EL (cell line): ENCODE measurements around the gene PMFBP1.

ENCODE experiments used
- DNase-seq: peaks from one replicate; pipeline ENCODE4 v3.0.0-alpha.2; 2016

Gene PMFBP1

GRCh38 chr16:72187551-72187950, 15.6 kb upstream of the PMFBP1 start:
- DNase-seq: no peak

DNA sequence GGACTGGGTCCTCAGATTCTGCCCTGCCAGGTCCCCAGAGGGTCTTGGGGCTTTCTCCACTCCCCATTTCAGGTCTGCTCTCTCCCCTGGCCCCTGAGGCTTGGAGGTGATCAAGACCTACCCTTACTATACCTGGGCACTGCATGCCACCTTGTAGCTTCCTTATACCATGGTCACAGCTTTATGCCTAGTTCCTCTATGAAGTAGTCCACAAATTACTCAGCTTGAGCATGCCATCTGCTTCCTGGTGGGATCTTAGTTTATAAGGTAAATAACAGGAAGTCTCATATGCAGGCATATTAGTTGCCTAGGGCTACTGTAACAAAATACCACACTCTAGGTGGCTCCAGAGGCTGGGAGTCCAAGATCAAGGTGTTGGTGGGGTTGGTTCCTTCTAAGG, 11.0 kb upstream of the PMFBP1 start:
- no peak for DNase-seq

GRCh38 chr16:72179204-72179970, 7.4 kb upstream of the PMFBP1 start:
- no peak for DNase-seq

GRCh38 chr16:72174726-72175125, 2.8 kb upstream of the PMFBP1 start:
- no peak for DNase-seq

DNA sequence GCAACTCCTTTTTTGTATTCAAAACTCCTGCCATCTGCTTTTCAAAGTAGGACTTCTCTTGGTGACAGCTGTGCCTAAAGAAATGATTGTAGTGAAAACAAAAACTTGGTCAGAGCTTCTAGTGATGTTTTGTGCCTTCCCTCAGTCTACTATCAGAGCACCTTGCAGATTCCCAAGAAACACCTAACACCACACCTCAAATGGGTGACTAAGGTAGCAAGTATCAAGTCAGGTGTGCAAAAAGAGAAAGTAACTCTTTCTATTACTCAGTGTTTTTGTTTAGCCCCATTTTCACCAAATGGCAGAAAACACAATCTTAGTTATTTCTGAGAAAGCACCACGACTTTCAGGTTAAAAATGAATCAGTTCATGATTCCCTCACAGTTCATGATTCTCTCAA, 2.0 kb upstream of the PMFBP1 start:
- no peak for DNase-seq

DNA sequence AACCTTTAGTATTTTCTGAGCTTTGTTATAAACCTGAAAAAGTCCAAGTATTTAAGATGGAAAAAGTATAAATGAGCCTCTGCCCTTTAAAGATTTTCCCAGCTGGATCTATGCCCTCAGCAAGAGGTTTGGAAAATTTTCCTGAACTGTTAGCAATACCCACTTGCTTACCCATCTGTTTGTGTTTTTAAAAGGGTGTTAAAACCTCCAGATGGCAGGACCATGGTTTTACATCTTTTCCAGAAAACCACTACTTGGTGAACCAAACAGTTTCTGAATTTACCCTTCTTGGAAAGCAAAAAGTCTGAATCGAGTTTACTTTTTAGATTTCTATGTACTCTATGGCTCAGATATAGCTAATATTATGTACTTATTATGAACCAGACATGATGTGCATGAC, 719 bp downstream of the PMFBP1 start:
- no peak for DNase-seq

DNA sequence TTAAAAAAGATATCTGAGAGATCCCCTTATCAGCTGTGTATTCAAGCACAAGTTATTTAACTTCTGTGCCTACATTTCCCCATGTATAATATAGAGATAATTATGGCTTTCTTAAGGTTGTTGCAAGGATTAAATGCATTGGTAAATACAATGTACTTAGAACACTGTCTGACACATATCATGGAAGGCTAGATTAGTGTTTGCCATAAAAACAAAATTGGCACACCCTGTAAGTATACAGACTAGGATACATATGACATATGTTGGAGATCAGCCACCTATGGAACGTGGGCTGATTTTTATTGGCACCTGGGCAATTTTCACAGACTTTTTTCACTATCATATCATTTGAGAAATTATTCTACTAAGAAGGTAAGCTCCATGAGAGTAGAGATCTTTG, 2.2 kb downstream of the PMFBP1 start:
- DNase-seq: no peak

- DNase-seq: no peak
Observed at GRCh38 chr16:72168365-72168764, 3.6 kb downstream of the PMFBP1 start.

- DNase-seq: no peak
Observed at GRCh38 chr16:72166954-72167561, 4.9 kb downstream of the PMFBP1 start.

- no peak for DNase-seq
Observed at GRCh38 chr16:72166151-72166550, 5.8 kb downstream of the PMFBP1 start.

- DNase-seq: no peak
Observed at GRCh38 chr16:72164691-72165090, 7.3 kb downstream of the PMFBP1 start.

DNA sequence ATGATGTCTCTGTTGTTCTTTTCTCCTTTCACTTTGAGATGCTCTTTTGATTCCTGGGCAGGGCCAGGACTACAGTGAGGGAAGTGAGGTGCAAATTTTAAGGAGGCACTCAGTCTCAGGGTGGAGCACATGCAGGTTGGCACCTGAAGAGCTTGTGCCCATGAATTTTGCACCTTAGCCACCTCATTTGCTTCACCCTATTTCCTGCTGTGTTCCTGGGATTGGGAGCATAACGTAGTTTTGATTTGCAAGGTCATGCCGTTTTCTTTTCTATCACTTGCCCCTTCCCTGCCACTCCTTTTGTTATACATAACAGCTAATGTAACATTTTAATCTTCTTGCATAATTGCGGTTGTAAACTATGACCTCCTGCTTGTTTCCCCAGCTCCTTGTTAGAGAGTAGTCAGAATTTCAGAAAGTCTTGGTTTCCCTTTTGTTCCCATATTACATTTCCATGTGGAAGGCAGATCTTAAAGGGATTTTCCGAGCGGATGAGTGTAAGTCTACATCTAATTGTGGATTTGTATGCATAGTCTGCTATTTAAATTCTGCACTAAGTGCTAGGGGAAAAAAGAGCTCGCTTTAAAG, 9.8 kb downstream of the PMFBP1 start:
- DNase-seq: no peak

DNA sequence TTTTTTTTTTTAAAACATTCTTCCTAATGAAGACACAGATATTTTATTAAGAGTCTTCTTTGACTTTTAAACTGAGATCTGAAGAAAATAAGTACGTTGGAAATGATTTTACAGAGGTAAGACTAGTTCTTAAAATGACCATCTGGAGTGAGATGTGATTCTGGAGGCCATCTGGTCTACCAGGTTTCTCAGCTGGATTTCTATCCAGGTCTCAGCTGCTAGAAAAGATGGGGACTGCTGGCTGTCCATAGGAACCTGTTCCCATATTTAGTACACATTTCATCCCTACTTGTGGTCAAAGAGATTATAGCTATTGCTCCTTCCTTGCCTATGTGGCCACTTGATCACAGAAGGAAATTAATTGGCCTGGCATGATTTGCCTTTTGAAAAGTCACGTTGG, 12.2 kb downstream of the PMFBP1 start:
- DNase-seq: no peak

DNA sequence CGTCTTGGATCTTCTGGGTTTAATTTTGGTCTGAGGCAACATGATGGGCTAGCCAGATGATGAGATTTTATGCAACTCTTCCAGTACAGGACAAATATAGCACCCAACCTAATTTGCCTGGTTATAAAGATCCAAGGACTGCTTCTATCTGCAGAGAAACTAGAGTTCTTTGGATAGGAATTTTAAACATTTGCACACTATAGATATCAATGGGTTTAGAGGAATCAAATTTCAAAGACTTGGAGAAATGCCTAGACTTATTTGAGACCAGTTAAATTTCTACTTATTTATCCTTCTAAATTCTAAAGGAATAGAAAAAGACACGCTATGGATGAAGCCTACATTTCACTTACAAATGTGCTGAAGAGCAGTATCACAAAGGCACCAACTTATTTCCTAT, 12.6 kb downstream of the PMFBP1 start:
- DNase-seq: no peak

GRCh38 chr16:72149676-72150464, 22.1 kb downstream of the PMFBP1 start:
- no peak for DNase-seq

- DNase-seq: no peak
Observed at GRCh38 chr16:72142476-72142875, 29.5 kb downstream of the PMFBP1 start.

DNA sequence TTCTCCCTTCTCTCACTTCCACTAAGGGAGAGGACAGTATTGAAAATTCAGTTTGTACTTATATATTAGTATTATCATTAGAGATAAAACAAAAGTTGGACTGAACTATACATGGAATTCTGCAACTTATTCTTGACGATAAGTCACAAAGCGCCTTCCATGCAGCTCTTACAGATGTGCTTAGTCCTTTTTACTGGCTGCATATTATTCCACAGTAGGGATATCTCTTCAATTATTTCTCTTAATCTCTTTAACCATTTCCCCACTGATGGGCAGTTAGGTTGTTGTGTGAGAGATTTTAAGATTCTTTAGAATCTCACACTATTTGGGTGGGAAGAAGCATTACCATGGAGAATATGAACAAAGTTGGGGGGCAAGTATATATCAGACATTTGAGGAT, 32.0 kb downstream of the PMFBP1 start:
- no peak for DNase-seq

DNA sequence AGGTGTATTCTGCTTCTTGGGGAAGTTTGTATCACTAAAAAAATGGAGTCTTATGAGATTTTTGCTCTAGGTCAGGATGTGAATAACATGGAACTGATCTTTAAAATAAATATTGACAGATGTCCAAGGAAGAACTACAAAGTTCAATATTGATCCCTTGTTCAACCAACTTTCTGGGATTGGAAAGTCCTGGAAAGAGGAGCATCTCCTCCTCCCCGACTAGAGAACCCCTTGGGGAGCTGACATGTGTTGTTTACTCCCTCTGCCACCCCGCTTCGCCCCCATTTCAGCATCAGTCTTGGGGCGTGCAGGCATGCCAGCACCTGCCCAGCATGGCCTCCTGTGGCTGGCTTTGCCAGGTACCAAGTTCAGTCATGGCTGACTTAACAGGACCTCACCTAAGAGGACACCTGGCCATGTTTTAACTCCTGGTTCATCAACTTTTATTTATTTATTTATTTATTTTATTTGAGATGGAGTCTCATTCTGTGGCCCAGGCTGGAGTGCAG, 33.8 kb downstream of the PMFBP1 start:
- DNase-seq: no peak

- no peak for DNase-seq
Observed at GRCh38 chr16:72137380-72138063, 34.4 kb downstream of the PMFBP1 start.

DNA sequence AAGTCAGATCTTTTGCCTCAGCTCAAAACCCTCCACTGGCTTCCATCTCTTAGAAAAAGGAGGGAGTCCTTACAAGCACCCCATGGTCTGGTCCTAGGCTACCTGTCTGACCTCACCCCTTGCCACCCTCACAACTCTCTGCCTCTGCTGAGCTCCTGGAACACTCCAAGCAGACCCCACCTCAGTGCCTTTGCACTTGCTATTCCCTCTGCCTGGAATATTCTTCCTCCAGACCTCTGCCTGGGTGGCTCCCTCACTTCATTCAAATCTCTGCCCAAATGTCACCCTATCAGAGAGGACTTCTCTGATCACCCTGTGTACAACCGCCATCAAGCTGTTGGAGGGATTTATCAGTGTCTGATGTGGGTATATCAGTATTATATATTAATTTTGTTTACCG, 37.4 kb downstream of the PMFBP1 start:
- DNase-seq: no peak

GRCh38 chr16:72132726-72133125, 39.2 kb downstream of the PMFBP1 start:
- no peak for DNase-seq

GRCh38 chr16:72131036-72131435, 40.9 kb downstream of the PMFBP1 start:
- no peak for DNase-seq
